GM19099 (cell line): ENCODE results near the gene DIAPH1.

Source experiments
- POLR2A ChIP-seq: IDR thresholded peaks from 3 replicates; pipeline ENCODE4 v1.6.1; 2011; ENCODE audit warnings: low read depth; ENCODE audit not compliant: insufficient read length; ENCODE audit errors: extremely low read depth

DIAPH1 gene

DNA sequence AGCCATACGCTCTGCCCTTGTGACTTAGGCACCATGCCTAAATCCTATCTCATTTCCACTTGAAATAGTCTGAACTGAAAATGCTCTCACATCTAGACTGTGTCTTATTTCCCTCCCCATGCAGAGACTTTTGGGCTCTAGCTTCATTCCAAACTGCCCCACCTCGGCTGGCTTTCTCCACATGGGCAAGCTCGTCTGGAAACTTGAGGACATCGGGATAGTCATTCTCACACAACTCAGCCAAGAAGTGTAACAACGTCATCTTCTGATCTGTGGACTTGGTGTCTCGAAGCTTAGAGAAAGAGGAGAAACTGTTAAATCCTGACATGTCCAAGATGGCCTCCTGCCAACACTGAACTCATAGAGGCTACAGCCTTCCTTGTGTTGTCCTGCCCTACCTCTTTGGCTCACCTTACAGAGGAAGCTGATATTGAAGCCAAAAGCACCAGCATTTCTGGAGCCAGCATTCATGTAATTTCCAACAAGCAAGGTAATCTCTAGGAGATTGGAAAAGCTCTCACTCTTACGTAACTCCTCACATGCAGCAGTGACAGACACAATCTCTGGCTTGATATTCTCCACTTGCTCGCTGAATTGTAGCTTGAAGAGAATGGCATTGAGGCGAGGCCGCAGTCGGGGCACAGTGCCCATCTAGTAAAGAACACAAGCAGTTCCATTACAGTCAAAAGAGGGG is 90.4 kb downstream of the DIAPH1 start:
- TF ChIP-seq POLR2A, result no peak

DNA sequence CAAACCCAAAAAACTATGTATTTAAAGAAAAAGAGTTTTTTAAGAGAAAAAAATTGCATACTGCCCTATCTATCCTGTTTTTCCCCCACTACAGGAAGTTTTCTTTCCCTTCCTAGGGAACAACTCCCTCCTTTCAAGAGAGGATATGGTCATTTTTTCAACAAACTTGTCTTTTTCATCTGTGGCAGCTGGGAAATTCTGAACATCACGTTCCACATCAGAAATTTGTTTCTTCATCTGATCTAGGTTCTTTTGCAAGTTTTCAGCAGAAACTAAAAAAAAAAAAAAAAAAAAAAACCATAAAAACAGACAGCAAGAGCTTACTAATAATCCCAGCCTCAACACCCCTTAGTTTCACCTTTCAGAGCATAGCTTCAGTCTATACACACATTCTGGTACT is 91.4 kb downstream of the DIAPH1 start:
- no peak for TF ChIP-seq POLR2A

DNA sequence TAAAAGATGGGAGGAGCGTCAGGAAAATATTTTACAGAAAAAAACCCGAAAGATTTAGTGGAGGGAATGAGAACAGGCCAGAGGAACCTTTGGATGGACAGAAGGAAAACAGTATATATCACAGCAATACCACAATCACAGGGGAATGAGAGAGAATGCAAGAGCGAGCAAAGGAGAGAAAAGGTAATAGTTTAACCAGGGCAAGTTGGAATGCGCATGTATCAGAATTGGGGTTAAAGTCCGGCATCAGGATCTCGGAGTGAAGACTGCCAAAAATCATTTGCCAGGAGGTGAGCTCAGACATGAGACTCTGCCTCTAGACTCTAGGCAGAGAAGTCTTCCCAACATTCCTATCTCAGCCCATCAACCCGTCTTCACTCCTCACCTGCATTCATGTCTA is 93.1 kb downstream of the DIAPH1 start:
- TF ChIP-seq POLR2A, result no peak

DNA sequence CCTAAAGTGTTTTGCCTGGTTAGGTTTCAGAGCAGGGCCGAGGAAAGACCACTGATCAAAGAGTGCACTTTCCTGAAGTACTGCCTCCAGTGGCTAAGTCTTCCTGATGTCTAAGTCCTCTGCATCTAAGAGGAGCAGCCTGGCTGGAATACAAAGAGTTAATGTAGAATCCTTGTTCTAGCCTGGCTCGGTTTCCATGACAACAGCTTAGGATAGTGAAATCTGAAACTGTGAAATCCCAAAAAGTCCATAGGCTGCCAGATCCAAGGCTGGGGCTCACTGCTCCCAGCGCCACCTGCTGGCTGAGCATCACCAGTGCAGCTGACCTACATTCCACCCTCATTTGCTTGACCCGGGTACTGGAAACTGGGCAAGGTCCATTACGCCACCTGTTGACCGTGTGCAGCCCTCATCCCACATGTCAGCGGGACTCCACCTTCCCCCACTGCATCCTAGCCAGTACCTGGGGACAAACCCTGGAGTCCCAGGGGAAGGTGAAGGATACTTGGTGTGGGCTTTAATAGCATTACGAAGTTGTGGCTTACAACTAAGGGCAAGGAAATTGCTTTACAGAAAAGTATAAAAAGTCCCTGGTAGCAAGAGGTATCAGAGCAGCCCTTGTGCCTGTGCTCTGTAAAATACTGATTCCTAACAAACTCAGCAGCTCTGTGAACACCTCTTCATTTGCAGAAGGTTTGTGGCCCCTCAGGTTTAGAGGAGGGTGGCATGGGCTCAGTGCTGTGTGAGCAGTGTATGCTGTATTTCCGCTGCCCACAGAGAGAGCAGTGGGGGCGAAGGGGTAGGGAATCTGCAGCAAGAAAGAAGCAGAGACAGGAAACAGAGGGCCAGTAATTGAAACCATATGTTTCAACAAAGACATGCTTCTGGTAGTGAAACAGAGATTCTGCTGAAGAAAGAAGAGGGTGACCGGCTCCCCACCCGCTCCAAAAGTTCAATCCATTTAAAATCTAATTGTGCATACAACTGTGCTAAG is 93.9 kb downstream of the DIAPH1 start:
- TF ChIP-seq POLR2A, result no peak

DNA sequence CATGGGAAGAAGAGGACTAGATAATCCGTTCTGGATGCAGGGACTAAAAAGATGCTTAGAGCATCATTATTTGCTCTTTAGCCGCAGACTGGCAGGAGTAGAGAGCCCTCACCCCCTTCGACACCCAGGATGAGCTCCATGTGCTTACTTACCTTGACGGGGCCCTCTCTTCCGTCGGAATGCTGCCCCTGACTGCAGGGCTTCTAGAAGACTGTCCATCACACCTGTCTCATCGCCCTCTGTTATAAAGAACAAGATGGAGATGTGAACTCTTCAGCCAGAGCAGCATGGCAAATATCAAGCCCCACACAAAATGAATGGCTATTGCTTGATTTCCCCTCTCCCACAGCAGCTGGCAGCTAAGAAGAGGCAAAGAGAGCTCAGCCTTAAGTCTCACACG is 94.8 kb downstream of the DIAPH1 start:
- no peak for TF ChIP-seq POLR2A

DNA sequence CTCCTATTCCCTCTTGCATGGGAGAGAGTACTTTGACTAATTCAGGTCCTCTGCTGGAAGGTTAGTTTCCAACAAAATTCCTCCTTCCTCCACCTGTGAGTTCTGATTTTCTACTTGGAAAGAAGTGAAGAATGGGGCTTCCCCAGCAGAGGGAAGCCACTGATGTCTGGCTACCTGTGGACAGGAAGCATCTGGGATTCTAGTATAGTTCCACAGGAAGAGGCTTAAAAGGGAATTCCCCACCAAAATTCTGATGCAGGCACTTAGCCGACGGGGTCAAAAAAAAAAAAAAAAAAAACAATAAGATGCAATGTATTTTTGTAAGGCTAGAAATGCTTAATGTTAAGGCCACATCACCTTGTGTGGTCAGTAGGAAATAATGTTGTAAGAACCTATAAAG is 96.5 kb downstream of the DIAPH1 start:
- no peak for TF ChIP-seq POLR2A

DNA sequence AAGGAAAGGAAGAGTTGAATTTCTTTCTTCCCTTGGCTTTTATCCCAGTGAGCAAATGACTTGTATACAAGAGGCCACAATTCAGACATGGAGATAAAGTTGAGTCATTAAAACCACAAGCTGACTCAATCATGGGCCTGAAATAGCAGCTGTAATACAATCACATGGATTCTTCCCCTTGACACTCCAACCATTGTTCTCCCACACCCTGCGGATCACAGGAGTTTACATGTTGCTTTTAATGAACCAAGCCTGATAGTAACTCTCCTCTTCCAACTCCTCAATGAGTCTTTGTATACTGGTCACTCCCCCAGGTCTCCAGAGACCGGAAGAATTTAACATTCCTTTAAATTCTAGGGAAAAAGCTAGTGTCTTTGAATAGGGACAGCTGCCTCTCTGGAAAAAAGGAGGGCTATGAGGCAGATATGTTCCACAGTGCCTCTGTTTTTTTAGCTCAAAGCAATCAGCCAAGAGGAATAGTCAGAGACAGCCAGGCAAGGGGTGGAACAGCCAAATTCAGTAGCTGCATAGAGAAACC is 97.5 kb downstream of the DIAPH1 start:
- TF ChIP-seq POLR2A, result no peak

DNA sequence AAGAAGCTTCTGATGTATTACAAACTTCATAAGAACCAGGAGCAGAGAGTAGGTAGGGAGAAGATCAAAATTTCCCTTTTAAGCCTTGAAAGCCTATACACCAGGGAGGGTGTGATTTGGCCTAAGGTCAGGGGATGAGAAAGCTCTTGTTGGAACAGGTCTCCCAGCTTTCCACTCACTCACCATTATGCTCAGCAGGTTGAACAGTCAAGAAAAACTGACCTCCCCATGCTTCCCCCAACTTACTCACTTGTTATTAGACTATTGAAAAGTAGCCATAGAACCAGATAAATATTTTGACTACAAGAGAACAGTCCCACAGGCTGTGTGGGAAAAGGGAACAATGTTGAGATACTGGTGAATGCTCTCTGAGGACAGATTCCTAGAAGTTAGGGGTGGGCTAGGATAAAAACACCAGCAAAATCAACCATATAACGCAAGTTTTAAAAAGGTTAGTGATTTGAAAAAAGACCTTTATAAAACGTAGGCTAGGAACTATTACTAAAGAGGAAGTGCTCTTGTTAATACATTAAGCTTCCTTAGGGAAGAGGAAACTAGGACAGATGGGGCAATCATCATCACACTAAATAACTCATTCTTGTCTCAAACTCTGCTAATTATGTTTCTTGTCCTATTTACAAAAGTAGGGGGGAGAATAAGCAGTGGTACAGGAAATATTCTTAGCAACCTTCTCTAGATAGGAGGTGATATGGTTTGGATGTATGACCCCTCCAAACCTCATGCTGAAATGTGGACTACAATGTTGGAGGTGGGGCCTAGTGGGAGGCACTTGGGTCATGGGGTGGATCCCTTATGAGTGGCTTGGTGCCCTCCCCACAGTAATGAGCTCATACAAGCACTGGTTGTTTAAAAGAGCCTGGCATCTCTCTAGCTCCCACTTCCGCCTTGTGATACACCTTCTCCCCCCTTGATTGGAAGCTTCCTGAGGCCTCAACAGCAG is 98.9 kb downstream of the DIAPH1 start:
- TF ChIP-seq POLR2A, result no peak

DNA sequence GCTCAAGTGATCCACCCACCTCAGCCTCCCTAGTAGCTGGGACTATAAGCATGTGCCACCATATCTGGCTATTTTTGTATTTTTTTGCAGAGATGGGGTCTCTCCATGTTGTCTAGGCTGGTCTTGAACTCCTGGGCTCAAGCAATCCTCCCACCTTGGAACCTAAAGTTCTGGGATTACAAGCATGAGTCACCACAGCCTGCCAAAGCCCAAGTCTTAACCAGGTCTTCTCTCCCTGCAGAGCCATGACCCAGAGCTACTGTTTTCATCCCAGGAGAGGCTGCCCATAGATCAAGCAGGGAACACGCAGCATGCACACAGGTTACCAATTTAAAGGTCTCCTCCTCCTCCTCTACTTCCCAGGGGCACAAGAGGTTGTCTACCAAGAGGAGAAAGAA is 100.2 kb downstream of the DIAPH1 start:
- TF ChIP-seq POLR2A, result no peak

DNA sequence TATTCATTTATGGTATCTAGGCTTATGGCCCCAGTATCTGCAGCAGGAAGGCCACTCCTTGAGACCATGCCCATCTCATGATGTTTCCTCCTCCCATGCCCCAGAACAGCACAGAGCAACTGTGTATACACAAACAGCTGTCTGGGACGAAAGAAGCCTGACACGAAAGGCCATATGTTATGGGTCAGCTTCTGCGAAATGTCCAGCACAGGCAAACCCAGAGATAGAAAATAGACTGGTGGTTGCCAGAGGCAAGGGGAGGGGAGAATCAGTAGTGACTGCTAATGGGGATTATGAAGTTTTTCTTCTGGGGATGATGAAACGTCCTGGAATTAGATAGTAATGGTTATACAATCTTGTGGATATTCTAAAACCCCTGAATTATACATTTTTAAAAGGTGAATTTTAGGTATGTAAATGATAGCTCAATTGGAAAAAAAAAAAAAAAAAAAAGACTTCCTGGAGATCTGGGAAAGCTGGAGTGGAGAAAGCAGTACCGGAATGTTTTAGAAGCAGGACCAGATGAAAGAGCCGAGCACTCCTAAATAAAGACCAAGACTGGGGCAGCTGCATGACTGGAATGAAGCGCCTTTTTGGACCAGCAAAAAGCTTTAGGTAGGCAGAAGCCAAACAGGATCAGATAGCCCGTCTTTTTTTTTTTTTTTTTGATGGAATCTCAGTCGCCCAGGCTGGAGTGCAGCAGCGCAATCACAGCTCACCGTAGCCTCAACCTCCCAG is 100.8 kb downstream of the DIAPH1 start:
- no peak for TF ChIP-seq POLR2A

DNA sequence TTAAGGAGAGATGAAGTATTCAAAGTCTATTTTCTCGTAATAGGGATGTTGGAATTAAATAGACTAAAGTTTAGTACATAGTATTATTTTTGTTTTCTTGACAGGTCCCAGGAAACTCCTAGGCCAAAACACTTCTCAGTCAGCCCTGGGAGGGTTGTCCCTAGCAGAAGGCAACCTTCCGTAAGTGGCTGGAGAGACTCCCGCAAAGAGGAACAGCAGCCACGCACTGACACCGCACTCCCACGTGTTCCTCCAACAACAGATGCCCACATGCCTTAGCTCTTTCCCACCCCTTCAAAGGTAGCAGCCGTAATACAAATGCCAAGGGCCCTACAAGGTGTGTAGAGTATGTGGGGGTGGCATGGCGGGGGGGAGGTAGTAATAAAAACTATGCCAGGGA is 101.5 kb downstream of the DIAPH1 start:
- TF ChIP-seq POLR2A, result no peak

DNA sequence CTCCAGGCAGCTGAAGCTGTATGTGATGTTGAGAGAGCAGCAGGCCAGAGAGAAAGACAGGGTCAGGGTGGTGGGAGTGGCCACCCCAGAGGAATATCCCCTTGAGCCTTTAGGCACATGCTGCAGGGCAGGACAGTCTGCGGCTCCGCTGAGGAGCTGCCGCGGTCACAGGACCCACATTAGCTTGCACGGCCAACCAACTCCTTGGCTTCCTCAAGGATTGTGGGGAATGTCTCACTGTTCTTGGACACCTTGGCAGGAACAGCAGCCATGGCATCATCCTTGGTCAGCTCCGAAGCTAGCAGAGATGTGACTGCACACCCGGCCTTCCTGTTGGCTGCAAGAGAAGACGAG is 102.2 kb downstream of the DIAPH1 start:
- no peak for TF ChIP-seq POLR2A

DNA sequence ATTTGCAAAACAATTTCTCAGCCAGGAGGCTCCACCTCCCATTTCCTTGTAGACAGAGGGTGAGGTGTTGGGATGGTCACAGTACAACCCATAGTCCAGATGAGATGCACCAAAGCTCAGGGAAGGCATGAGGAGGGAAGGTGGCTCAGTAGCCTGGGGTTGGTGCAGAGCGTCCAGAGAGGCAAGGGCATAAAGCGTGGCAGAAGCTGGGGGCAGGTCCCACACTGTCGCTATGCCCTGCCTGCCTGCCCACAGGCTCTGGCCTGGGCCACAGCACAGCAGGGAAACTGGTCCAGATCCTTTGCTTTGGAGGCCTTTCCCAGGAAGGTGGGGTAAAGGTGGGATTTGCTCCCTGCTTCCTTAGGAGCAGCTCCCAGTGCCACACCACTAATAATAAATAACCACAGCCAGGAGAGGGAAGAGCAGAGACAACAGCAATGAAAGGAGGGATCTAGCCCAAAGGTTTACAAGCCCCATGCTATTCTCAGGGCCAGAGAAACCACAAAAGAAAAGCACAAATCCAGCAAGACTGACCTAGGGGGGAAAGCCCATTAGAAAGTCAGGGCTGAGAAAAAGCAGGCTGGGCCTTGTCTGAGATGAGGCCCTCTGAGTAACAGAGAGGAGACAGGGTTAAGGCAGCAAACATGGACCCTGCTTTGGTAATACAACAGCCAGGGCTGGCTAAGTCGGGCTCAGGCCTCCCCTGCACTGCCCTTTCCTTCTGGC is 102.7 kb downstream of the DIAPH1 start:
- no peak for TF ChIP-seq POLR2A
